SK-N-SH treated with all-trans-retinoic acid at 6 μM for 48 hours (cell line): ENCODE measurements around the gene ANKRD28.
"Not testable (repeated sequence)": the region's sequence is repeated elsewhere in the genome, so short reads cannot be mapped to it uniquely, and the experiment has no call there.

Source experiments
- ATAC-seq: fragments of 200-7000 bp; cut with Tn5 transposase; 3 replicates; pipeline ENCODE4 v1.9.1; 2020; ENCODE audit warnings: mild to moderate bottlenecking, moderate library complexity
- ARNTL ChIP-seq: fragments of 450-650 bp; formaldehyde crosslinking; IDR thresholded peaks from 2 replicates; pipeline ENCODE4 v1.5.0; 2020; ENCODE audit warnings: low read depth, mild to moderate bottlenecking, moderate library complexity, borderline replicate concordance
- BACH2 ChIP-seq: fragments of 250-450 bp; sonication (Bioruptor Pico); IDR thresholded peaks from 2 replicates; pipeline ENCODE4 v1.9.0; 2021; ENCODE audit warnings: mild to moderate bottlenecking, borderline replicate concordance
- CSDC2 ChIP-seq: fragments of 250-450 bp; sonication (Bioruptor Pico); IDR thresholded peaks from 2 replicates; pipeline ENCODE4 v1.5.0; 2020; ENCODE audit warnings: mild to moderate bottlenecking, moderate library complexity
- ESRRG ChIP-seq: fragments of 250-450 bp; sonication (Bioruptor Pico); IDR thresholded peaks from 2 replicates; pipeline ENCODE4 v1.6.1; 2021; ENCODE audit warnings: mild to moderate bottlenecking
- GLIS3 ChIP-seq: fragments of 250-450 bp; sonication (Bioruptor Pico); IDR thresholded peaks from 2 replicates; pipeline ENCODE4 v1.5.0; 2020; ENCODE audit warnings: mild to moderate bottlenecking, moderate library complexity
- ISL1 ChIP-seq: fragments of 250-450 bp; sonication (Bioruptor Pico); IDR thresholded peaks from 2 replicates; pipeline ENCODE4 v2.1.2; 2022; ENCODE audit warnings: mild to moderate bottlenecking, moderate library complexity
- OSR1 ChIP-seq: fragments of 250-450 bp; sonication (Bioruptor Pico); IDR thresholded peaks from 2 replicates; pipeline ENCODE4 v1.8.0; 2022; ENCODE audit warnings: moderate library complexity, mild to moderate bottlenecking, inconsistent platforms
- PPARA ChIP-seq: fragments of 250-450 bp; sonication (Bioruptor Pico); IDR thresholded peaks from 2 replicates; pipeline ENCODE4 v1.5.0; 2020; ENCODE audit warnings: mild to moderate bottlenecking, borderline replicate concordance
- SNAI2 ChIP-seq: fragments of 250-450 bp; sonication (Bioruptor Pico); IDR thresholded peaks from 2 replicates; pipeline ENCODE4 v1.5.0; 2020; ENCODE audit warnings: mild to moderate bottlenecking, moderate library complexity
- TCF4 ChIP-seq: fragments of 250-450 bp; sonication (Bioruptor Pico); IDR thresholded peaks from 2 replicates; pipeline ENCODE4 v1.8.0; 2021; ENCODE audit warnings: mild to moderate bottlenecking, moderate library complexity, borderline replicate concordance
- ZC3H10 ChIP-seq: fragments of 250-450 bp; sonication (Bioruptor Pico); IDR thresholded peaks from 2 replicates; pipeline ENCODE4 v1.5.1; 2021; ENCODE audit warnings: mild to moderate bottlenecking, moderate library complexity
- ZFP30 ChIP-seq: fragments of 450-650 bp; formaldehyde crosslinking; IDR thresholded peaks from 2 replicates; pipeline ENCODE4 v1.5.0; 2022; ENCODE audit warnings: mild to moderate bottlenecking, moderate library complexity
- ZNF8 ChIP-seq: fragments of 450-650 bp; formaldehyde crosslinking; IDR thresholded peaks from 2 replicates; pipeline ENCODE4 v1.5.0; 2020; ENCODE audit warnings: mild to moderate bottlenecking, moderate library complexity
- TF ChIP-seq, protein P1 (sequence below): fragments of 250-450 bp; sonication (Bioruptor Pico); IDR thresholded peaks from 2 replicates; pipeline ENCODE4 v1.5.1; 2020; ENCODE audit warnings: low read depth, mild to moderate bottlenecking, moderate library complexity
- TF ChIP-seq, protein P2 (sequence below): fragments of 250-450 bp; sonication (Bioruptor Pico); IDR thresholded peaks from 2 replicates; pipeline ENCODE4 v1.5.0; 2020; ENCODE audit warnings: mild to moderate bottlenecking, moderate library complexity
- TF ChIP-seq, protein P3 (sequence below): fragments of 250-450 bp; sonication (Bioruptor Pico); IDR thresholded peaks from 2 replicates; pipeline ENCODE4 v1.8.0; 2021; ENCODE audit warnings: low read depth, mild to moderate bottlenecking, moderate library complexity, borderline replicate concordance
- TF ChIP-seq, protein P4 (sequence below): fragments of 250-450 bp; sonication (Bioruptor Pico); IDR thresholded peaks from 2 replicates; pipeline ENCODE4 v1.5.1; 2021; ENCODE audit warnings: mild to moderate bottlenecking, moderate library complexity

The ANKRD28 gene

DNA sequence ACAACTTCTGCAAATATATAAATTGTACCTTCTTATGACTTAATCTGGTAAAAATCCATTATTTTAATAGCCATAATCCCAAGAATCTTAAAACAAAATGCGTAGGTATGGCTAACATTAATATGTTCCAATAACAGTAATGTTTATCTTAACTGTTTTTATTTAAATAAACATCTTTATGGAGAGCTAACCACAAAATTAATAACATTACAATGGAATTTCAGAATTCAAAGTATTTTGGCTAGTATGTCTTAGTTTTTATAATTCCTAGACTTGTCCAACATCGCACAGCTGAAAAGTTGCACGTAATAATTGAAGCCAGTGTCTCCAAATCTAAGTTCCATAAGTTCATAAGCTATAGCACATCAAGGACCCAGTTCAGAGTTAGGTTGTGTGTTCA is 47.6 kb downstream of the ANKRD28 start:
- no peak for ATAC-seq
- TF ChIP-seq, protein P1, sequence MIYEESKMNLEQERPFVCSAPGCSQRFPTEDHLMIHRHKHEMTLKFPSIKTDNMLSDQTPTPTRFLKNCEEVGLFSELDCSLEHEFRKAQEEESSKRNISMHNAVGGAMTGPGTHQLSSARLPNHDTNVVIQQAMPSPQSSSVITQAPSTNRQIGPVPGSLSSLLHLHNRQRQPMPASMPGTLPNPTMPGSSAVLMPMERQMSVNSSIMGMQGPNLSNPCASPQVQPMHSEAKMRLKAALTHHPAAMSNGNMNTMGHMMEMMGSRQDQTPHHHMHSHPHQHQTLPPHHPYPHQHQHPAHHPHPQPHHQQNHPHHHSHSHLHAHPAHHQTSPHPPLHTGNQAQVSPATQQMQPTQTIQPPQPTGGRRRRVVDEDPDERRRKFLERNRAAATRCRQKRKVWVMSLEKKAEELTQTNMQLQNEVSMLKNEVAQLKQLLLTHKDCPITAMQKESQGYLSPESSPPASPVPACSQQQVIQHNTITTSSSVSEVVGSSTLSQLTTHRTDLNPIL (CRISPR knock-in tag) = no peak
- TF ChIP-seq PPARA (CRISPR knock-in tag) = no peak
- TF ChIP-seq ZC3H10 (CRISPR knock-in tag) = no peak
- no peak for TF ChIP-seq CSDC2 (CRISPR knock-in tag)
- TF ChIP-seq SNAI2 (CRISPR knock-in tag) = no peak
- TF ChIP-seq ARNTL (CRISPR knock-in tag) = no peak
- no peak for TF ChIP-seq ZNF8 (CRISPR knock-in tag)
- TF ChIP-seq, protein P2, sequence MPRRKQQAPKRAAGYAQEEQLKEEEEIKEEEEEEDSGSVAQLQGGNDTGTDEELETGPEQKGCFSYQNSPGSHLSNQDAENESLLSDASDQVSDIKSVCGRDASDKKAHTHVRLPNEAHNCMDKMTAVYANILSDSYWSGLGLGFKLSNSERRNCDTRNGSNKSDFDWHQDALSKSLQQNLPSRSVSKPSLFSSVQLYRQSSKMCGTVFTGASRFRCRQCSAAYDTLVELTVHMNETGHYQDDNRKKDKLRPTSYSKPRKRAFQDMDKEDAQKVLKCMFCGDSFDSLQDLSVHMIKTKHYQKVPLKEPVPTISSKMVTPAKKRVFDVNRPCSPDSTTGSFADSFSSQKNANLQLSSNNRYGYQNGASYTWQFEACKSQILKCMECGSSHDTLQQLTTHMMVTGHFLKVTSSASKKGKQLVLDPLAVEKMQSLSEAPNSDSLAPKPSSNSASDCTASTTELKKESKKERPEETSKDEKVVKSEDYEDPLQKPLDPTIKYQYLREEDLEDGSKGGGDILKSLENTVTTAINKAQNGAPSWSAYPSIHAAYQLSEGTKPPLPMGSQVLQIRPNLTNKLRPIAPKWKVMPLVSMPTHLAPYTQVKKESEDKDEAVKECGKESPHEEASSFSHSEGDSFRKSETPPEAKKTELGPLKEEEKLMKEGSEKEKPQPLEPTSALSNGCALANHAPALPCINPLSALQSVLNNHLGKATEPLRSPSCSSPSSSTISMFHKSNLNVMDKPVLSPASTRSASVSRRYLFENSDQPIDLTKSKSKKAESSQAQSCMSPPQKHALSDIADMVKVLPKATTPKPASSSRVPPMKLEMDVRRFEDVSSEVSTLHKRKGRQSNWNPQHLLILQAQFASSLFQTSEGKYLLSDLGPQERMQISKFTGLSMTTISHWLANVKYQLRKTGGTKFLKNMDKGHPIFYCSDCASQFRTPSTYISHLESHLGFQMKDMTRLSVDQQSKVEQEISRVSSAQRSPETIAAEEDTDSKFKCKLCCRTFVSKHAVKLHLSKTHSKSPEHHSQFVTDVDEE (CRISPR knock-in tag) = no peak
- no peak for TF ChIP-seq OSR1
- TF ChIP-seq BACH2 (CRISPR knock-in tag) = no peak

DNA sequence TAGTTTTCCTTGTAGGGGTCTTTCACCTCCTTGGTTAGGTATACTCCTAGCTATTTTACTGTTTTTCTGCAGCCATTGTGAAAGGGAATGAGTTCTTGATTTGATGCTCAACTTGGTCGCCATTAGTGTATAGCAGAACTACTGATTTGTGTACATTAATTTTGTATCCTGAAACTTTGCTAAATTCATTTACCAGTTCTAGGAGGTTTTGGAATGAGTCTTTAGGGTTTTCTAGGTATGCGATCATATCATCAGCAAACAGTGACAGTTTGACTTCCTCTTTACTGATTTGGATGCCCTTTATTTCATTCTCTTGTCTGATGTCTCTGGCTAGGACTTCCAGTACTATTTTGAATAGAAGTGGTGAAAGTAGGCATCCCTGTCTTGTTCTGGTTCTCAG is 51.9 kb downstream of the ANKRD28 start:
- not testable (repeated sequence) for ATAC-seq

DNA sequence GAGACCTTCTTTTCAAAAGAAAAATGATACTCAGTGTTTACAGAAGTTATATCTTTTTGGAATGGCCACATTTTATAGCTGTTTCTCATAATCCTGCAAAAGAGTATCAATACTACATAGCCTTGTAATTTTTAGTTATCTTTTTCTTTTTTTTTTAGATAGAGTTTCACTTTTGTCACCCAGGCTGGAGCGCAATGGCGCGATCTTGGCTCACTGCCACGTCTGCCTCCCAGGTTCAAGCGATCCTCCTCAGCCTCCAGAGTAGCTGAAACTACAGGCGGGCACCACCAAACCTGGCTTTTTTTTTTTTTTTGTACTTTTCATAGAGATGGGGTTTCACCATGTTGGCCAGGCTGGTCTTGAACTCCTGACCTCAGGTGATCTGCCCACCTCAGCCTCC is 53.6 kb downstream of the ANKRD28 start:
- no peak for ATAC-seq
- TF ChIP-seq, protein P3, sequence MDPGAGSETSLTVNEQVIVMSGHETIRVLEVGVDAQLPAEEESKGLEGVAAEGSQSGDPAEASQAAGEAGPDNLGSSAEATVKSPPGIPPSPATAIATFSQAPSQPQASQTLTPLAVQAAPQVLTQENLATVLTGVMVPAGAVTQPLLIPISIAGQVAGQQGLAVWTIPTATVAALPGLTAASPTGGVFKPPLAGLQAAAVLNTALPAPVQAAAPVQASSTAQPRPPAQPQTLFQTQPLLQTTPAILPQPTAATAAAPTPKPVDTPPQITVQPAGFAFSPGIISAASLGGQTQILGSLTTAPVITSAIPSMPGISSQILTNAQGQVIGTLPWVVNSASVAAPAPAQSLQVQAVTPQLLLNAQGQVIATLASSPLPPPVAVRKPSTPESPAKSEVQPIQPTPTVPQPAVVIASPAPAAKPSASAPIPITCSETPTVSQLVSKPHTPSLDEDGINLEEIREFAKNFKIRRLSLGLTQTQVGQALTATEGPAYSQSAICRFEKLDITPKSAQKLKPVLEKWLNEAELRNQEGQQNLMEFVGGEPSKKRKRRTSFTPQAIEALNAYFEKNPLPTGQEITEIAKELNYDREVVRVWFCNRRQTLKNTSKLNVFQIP (CRISPR knock-in tag) = no peak
- TF ChIP-seq ZNF8 (CRISPR knock-in tag) (no peak), BACH2 (CRISPR knock-in tag) (no peak)
- TF ChIP-seq, protein P2 (CRISPR knock-in tag) = no peak

DNA sequence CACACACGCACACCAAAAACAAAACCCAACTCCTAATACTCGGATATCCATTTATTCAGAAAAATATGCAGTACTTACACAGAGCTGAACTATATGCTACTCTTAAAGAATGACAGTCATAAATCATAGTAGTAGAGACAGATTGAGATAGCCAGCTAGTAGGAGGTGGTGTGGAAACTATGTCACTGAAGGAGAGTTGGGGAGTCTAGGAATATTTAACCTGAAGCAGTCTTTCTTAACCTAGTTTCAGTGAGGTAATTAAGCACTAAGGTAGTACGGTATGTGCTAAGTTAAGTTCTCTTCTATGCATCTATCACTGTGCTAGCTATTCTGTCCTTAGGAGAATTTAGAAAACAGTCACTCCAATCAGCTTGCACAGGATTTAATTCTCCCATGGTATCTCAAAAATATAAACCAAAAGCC is 54.2 kb downstream of the ANKRD28 start:
- TF ChIP-seq ZFP30 (CRISPR knock-in tag) (no peak), ARNTL (CRISPR knock-in tag) (no peak), GLIS3 (CRISPR knock-in tag) (no peak), ZNF8 (CRISPR knock-in tag) (no peak), ESRRG (CRISPR knock-in tag) (no peak), OSR1 (no peak), TCF4 (CRISPR knock-in tag) (no peak), PPARA (CRISPR knock-in tag) (no peak), ISL1 (no peak), BACH2 (CRISPR knock-in tag) (no peak), CSDC2 (CRISPR knock-in tag) (no peak)
- TF ChIP-seq, protein P3 (CRISPR knock-in tag) = no peak
- TF ChIP-seq, protein P4, sequence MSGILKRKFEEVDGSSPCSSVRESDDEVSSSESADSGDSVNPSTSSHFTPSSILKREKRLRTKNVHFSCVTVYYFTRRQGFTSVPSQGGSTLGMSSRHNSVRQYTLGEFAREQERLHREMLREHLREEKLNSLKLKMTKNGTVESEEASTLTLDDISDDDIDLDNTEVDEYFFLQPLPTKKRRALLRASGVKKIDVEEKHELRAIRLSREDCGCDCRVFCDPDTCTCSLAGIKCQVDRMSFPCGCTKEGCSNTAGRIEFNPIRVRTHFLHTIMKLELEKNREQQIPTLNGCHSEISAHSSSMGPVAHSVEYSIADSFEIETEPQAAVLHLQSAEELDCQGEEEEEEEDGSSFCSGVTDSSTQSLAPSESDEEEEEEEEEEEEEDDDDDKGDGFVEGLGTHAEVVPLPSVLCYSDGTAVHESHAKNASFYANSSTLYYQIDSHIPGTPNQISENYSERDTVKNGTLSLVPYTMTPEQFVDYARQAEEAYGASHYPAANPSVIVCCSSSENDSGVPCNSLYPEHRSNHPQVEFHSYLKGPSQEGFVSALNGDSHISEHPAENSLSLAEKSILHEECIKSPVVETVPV = no peak
- TF ChIP-seq, protein P2 (CRISPR knock-in tag) = no peak
- ATAC-seq = peak; percentile 51

DNA sequence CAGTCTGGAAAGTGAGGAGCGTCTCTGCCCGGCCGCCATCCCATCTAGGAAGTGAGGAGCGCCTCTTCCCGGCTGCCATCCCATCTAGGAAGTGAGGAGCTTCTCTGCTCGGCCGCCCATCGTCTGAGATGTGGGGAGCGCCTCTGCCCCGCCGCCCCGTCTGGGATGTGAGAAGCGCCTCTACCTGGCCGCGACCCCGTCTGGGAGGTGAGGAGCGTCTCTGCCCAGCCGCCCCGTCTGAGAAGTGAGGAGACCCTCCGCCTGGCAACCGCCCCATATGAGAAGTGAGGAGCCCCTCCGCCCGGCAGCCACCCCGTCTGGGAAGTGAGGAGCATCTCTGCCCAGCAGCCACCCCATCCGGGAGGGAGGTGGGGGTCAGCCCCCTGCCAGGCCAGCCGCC is 55.5 kb downstream of the ANKRD28 start:
- not testable (repeated sequence) for ATAC-seq

DNA sequence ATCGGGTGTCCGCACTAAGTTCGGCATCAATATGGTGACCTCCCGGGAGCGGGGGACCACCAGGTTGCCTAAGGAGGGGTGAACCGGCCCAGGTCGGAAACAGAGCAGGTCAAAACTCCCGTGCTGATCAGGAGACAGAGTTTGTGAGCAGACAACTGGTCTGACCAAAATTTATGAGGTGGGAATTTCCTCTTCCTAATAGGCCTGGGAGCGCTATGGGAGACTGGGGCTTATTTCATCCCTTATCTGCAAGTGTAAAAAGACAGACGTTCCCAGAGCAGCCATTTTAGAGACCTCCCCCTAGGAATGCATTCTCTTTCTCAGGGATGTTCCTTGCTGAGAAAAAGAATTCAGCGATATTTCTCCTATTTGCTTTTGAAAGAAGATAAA is 59.2 kb downstream of the ANKRD28 start:
- not testable (repeated sequence) for ATAC-seq
